Upper lobe of right lung (tissue), 1 donor: ENCODE data around the gene ARMC2. TPM values are rescaled to one million over a fixed set of nuclear protein-coding genes. Genes with fewer than 3 reads are reported as not detected.

Source experiments
- ATAC-seq: fragments of 200-7000 bp; cut with Tn5 transposase; one replicate; pipeline ENCODE4 v1.9.1; 2020; ENCODE audit warnings: mild to moderate bottlenecking, moderate library complexity
- DNase-seq: peaks from one replicate; pipeline ENCODE4 v3.0.0-alpha.2; 2020
- H3K27ac ChIP-seq: fragments of 200-600 bp; one replicate; pipeline ENCODE4 v1.8.0; 2022
- H3K27me3 ChIP-seq: fragments of 200-600 bp; one replicate; pipeline ENCODE4 v1.8.0; 2022; ENCODE audit warnings: mild to moderate bottlenecking
- H3K36me3 ChIP-seq: fragments of 200-600 bp; one replicate; pipeline ENCODE4 v1.8.0; 2022
- H3K4me1 ChIP-seq: fragments of 200-600 bp; one replicate; pipeline ENCODE4 v1.8.0; 2022
- H3K4me3 ChIP-seq: fragments of 200-600 bp; one replicate; pipeline ENCODE4 v1.8.0; 2022; ENCODE audit warnings: mild to moderate bottlenecking
- H3K9me3 ChIP-seq: fragments of 200-600 bp; one replicate; pipeline ENCODE4 v1.8.0; 2022
- CTCF ChIP-seq: fragments of 200-600 bp; IDR thresholded peaks from one replicate; pipeline ENCODE4 v1.8.0; 2022; ENCODE audit warnings: antibody characterized with exemption
- intact Hi-C: fragments of 100-400 bp; cut with DNase I; formaldehyde crosslinking; loops from one replicate; pipeline ENCODE4 v1.11.0; 2022
- total RNA-seq: library from RNA; stranded (reverse); fragmentation: NEBNext Ultra II Directional; extraction: Animal tissue kit (Norgen Biotek cat#: 25700); gene quantifications from one replicate; pipeline ENCODE4 v1.2.1, GENCODE V29; 2021
- donor health status: DM: no; HTN: yes; CAD: no; lungs with severe emphysema.

The ARMC2 gene
- total RNA-seq, 1 donor from 2014 or later = 5.8 TPM

- intact Hi-C loops = no loop called here
- Histone ChIP-seq H3K4me3 (no peak overlapping the region), H3K4me1 (peaks cover 3% of the 10 kb centered on the region), H3K27me3 (no peaks in the 10 kb centered on the region), H3K36me3 (no peaks in the 10 kb centered on the region), H3K27ac (no peak overlapping the region), H3K9me3 (no peaks in the 10 kb centered on the region)
- DNase-seq (no peak), ATAC-seq (peak; percentile 61)
- TF ChIP-seq CTCF = no peak
Observed at GRCh38 chr6:109019911-109020310, 171.7 kb downstream of the ARMC2 start.

GRCh38 chr6:109021870-109022269 lies 173.6 kb downstream of the ARMC2 start:
- TF ChIP-seq CTCF = no peak
- Histone ChIP-seq H3K27me3 (no peaks in the 10 kb centered on the region), H3K36me3 (no peaks in the 10 kb centered on the region), H3K9me3 (no peaks in the 10 kb centered on the region), H3K4me1 (no peaks in the 10 kb centered on the region), H3K4me3 (no peak overlapping the region), H3K27ac (no peak overlapping the region)
- intact Hi-C loops = no loop called here
- no peak for ATAC-seq
- no peak for DNase-seq

- H3K27ac ChIP-seq = no peak overlapping the region
- intact Hi-C loops = no loop called here
- no peak overlapping the region for H3K4me3 ChIP-seq
- ATAC-seq (no peak), DNase-seq (no peak)
- no peaks in the 10 kb centered on the region for H3K27me3 ChIP-seq
- no peaks in the 10 kb centered on the region for H3K4me1 ChIP-seq
- no peak for TF ChIP-seq CTCF
- no peaks in the 10 kb centered on the region for H3K9me3 ChIP-seq
- no peaks in the 10 kb centered on the region for H3K36me3 ChIP-seq
Observed at GRCh38 chr6:109023356-109023925, 175.2 kb downstream of the ARMC2 start.

Other genes with a start within 250 kb of the ARMC2 start
- 36.9 TPM for gene SESN1, start 246.4 kb downstream of the ARMC2 start, total RNA-seq
- 9.7 TPM for gene CEP57L1, start 247.1 kb downstream of the ARMC2 start, total RNA-seq